DLD1 (cell line): ENCODE results near the gene SNPH.

Experiments used
- in situ Hi-C: cut with HindIII; loops from 2 replicates; pipeline ENCODE4 v1.10.0; 2017; ENCODE audit warnings: low sequenced_read_pairs

SNPH gene

GRCh38 chr20:1304710-1305515 lies 38.8 kb downstream of the SNPH start:
- in situ Hi-C loops, result loop anchor here (10.0 kb wide), 1 partner anchor 150 kb away; no protein-coding TSS in a partner anchor

GRCh38 chr20:1305712-1306111 lies 39.6 kb downstream of the SNPH start:
- in situ Hi-C loops, result loop anchor here (10.0 kb wide), 1 partner anchor 149 kb away; no protein-coding TSS in a partner anchor

GRCh38 chr20:1306316-1307135 lies 40.4 kb downstream of the SNPH start:
- in situ Hi-C loops, result loop anchor here (10.0 kb wide), 1 partner anchor 148 kb away; no protein-coding TSS in a partner anchor

GRCh38 chr20:1307171-1307570 lies 41.1 kb downstream of the SNPH start:
- in situ Hi-C loops, result loop anchor here (10.0 kb wide), 1 partner anchor 148 kb away; no protein-coding TSS in a partner anchor

GRCh38 chr20:1307571-1307971 lies 41.5 kb downstream of the SNPH start:
- in situ Hi-C loops, result loop anchor here (10.0 kb wide), 1 partner anchor 147 kb away; no protein-coding TSS in a partner anchor

- in situ Hi-C loops, result loop anchor here (10.0 kb wide), 1 partner anchor 147 kb away; no protein-coding TSS in a partner anchor
These were observed 42.1 kb downstream of the SNPH start for GRCh38 chr20:1308067-1308701.

GRCh38 chr20:1308702-1309095 lies 42.6 kb downstream of the SNPH start:
- in situ Hi-C loops, result loop anchor here (10.0 kb wide), 1 partner anchor 146 kb away; no protein-coding TSS in a partner anchor

GRCh38 chr20:1309439-1309847 lies 43.3 kb downstream of the SNPH start:
- in situ Hi-C loops, result loop anchor here (10.0 kb wide), 1 partner anchor 145 kb away; no protein-coding TSS in a partner anchor

- in situ Hi-C loops, result no loop called here
These were observed 44.0 kb downstream of the SNPH start for GRCh38 chr20:1310071-1310470.

GRCh38 chr20:1310506-1311190 lies 44.6 kb downstream of the SNPH start:
- in situ Hi-C loops, result no loop called here

- in situ Hi-C loops, result no loop called here
These were observed 46.2 kb downstream of the SNPH start for GRCh38 chr20:1312308-1312707.

- in situ Hi-C loops, result no loop called here
These were observed 46.8 kb downstream of the SNPH start for GRCh38 chr20:1312904-1313235.

- in situ Hi-C loops, result no loop called here
These were observed 47.3 kb downstream of the SNPH start for GRCh38 chr20:1313236-1313964.

GRCh38 chr20:1315804-1316203 lies 49.7 kb downstream of the SNPH start:
- in situ Hi-C loops, result no loop called here

- in situ Hi-C loops, result no loop called here
These were observed 51.6 kb downstream of the SNPH start for GRCh38 chr20:1317545-1318255.

- in situ Hi-C loops, result no loop called here
These were observed 53.0 kb downstream of the SNPH start for GRCh38 chr20:1319051-1319450.

GRCh38 chr20:1319462-1319861 lies 53.4 kb downstream of the SNPH start:
- in situ Hi-C loops, result no loop called here

GRCh38 chr20:1320016-1320415 lies 53.9 kb downstream of the SNPH start:
- in situ Hi-C loops, result no loop called here
